Neural progenitor cell (in vitro differentiated cells): Measurements from ENCODE around the gene MITF. TPM values are rescaled to one million over a fixed set of nuclear protein-coding genes. Genes with fewer than 3 reads are reported as not detected.

Source experiments
- DNase-seq: peaks from one replicate; pipeline ENCODE4 v3.0.0-alpha.2; 2016; ENCODE audit warnings: low spot score
- H2AFZ ChIP-seq: fragments of 200-600 bp; sonication (generic); replicated peaks from 2 replicates; pipeline ENCODE4 v1.6.1; 2016; ENCODE audit warnings: antibody characterized with exemption
- H3F3A ChIP-seq: fragments of 200-600 bp; sonication (generic); 2 replicates; pipeline ENCODE4 v1.6.1; 2016; ENCODE audit warnings: antibody characterized with exemption, low read depth
- H3K27ac ChIP-seq: fragments of 200-600 bp; sonication (generic); 2 replicates; pipeline ENCODE4 v1.5.1; 2016; ENCODE audit warnings: mild to moderate bottlenecking
- H3K27me3 ChIP-seq: fragments of 200-600 bp; sonication (generic); 2 replicates; pipeline ENCODE4 v1.6.1; 2016; ENCODE audit warnings: mild to moderate bottlenecking, moderate library complexity
- H3K36me3 ChIP-seq: fragments of 200-600 bp; sonication (generic); 2 replicates; pipeline ENCODE4 v1.5.1; 2016
- H3K4me1 ChIP-seq: fragments of 200-600 bp; sonication (generic); 2 replicates; pipeline ENCODE4 v1.6.1; 2016; ENCODE audit warnings: mixed run types
- H3K4me2 ChIP-seq: fragments of 200-600 bp; sonication (generic); 2 replicates; pipeline ENCODE4 v1.6.1; 2016
- H3K4me3 ChIP-seq: fragments of 200-600 bp; sonication (generic); 2 replicates; pipeline ENCODE4 v1.5.1; 2016
- H3K79me2 ChIP-seq: fragments of 200-600 bp; sonication (generic); 2 replicates; pipeline ENCODE4 v1.6.1; 2016; ENCODE audit warnings: low read depth
- H3K9ac ChIP-seq: fragments of 200-600 bp; sonication (generic); 2 replicates; pipeline ENCODE4 v1.6.1; 2016
- H3K9me3 ChIP-seq: fragments of 200-600 bp; sonication (generic); 2 replicates; pipeline ENCODE4 v1.5.1; 2016; ENCODE audit warnings: low read depth
- H4K20me1 ChIP-seq: fragments of 200-600 bp; sonication (generic); 2 replicates; pipeline ENCODE4 v1.6.1; 2016; ENCODE audit warnings: low read depth
- H3K27ac Mint-ChIP-seq: 3 replicates; pipeline ENCODE4 v1.8.0; 2021; ENCODE audit warnings: mixed read lengths
- H3K27me3 Mint-ChIP-seq: 2 replicates; pipeline ENCODE4 v1.8.0; 2022; ENCODE audit warnings: low read depth, mild to moderate bottlenecking, inconsistent platforms, moderate library complexity, mixed read lengths; ENCODE audit not compliant: insufficient read depth
- H3K36me3 Mint-ChIP-seq: 3 replicates; pipeline ENCODE4 v1.8.0; 2021; ENCODE audit warnings: mixed read lengths
- H3K4me1 Mint-ChIP-seq: 3 replicates; pipeline ENCODE4 v1.8.0; 2021; ENCODE audit warnings: mixed read lengths
- H3K4me3 Mint-ChIP-seq: 3 replicates; pipeline ENCODE4 v1.8.0; 2021; ENCODE audit warnings: mild to moderate bottlenecking, moderate library complexity, mixed read lengths
- H3K9me3 Mint-ChIP-seq: 3 replicates; pipeline ENCODE4 v1.8.0; 2020; ENCODE audit warnings: mixed read lengths
- CTCF ChIP-seq: fragments of 200-600 bp; sonication (generic); IDR thresholded peaks from 2 replicates; pipeline ENCODE4 v1.5.1; 2017; ENCODE audit warnings: antibody characterized with exemption, mild to moderate bottlenecking
- EZH2 ChIP-seq: fragments of 200-600 bp; sonication (generic); IDR thresholded peaks from 2 replicates; pipeline ENCODE4 v1.6.1; 2017; ENCODE audit warnings: antibody characterized with exemption, mild to moderate bottlenecking, moderate library complexity
- EZH2phosphoT487 ChIP-seq: fragments of 200-600 bp; sonication (generic); IDR thresholded peaks from 2 replicates; pipeline ENCODE4 v1.6.1; 2017; ENCODE audit warnings: antibody characterized with exemption
- total RNA-seq: library from RNA; depleted of rRNA; stranded (reverse); fragments of >200 nt; gene quantifications from 2 replicates; pipeline ENCODE4 v1.2.3, GENCODE V29; 2015; ENCODE audit warnings: low replicate concordance

Gene MITF
- total RNA-seq, 1 donor from 2014 or later = not detected

DNA sequence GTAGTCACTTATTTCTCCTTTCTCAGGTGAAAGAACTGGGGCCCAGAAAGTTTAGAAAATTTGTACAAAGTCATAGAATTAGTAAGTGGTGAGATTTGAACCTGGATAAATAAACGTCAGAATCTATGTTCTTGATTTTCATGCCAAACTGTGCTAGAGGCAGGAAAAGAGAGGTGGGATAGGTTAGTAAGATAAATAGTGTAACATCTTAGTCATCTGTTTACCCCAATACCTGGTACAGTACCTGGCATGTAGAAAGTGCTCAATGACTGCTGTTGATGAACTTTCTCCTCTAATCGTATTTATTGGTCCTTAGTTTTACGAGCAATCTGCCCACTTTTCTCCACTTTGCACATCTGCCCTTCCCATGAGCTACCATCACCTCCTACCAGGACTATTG, 124.9 kb downstream of the MITF start:
- Histone ChIP-seq H3K36me3 (no peaks in the 10 kb centered on the region), H3K4me1 (no peaks in the 10 kb centered on the region), H4K20me1 (no peaks in the 10 kb centered on the region), H3K9ac (no peak overlapping the region), H3K4me3 (no peak overlapping the region), H2AFZ (no peak overlapping the region), H3K27me3 (no peaks in the 10 kb centered on the region), H3K27ac (no peak overlapping the region), H3K79me2 (no peaks in the 10 kb centered on the region), H3F3A (no peaks in the 10 kb centered on the region), H3K9me3 (no peaks in the 10 kb centered on the region), H3K4me2 (no peak overlapping the region)
- Mint-ChIP-seq H3K36me3 (no peaks in the 10 kb centered on the region), H3K27ac (no peak overlapping the region), H3K4me3 (no peak overlapping the region), H3K4me1 (peaks cover 13% of the 10 kb centered on the region), H3K27me3 (no peaks in the 10 kb centered on the region), H3K9me3 (no peaks in the 10 kb centered on the region)
- TF ChIP-seq CTCF (no peak), EZH2 (no peak), EZH2phosphoT487 (no peak)
- DNase-seq = no peak

DNA sequence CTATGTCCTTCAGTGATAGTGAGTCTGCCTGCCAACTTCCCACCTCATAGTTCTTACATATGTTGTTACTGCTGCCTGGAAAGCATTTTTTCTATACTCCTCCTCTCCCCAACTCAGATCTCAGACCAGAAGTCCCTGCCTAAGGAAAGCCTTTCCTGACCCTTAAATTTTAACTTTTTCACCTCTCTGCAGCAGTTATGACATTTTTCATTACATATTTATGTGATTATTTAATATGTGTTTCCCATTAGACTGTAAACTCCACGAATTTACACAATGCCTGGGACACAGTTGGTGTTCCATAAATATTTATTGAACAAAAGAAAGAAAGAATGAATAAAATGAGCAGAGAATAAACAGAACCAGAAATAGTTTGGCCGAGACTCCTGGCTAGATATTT, 125.5 kb downstream of the MITF start:
- no peaks in the 10 kb centered on the region for H3K36me3 ChIP-seq
- H4K20me1 ChIP-seq = no peaks in the 10 kb centered on the region
- H3K4me2 ChIP-seq = no peak overlapping the region
- no peaks in the 10 kb centered on the region for H3K9me3 Mint-ChIP-seq
- H3K4me1 Mint-ChIP-seq = peaks cover 13% of the 10 kb centered on the region
- H3K4me3 ChIP-seq = no peak overlapping the region
- TF ChIP-seq EZH2phosphoT487 (no peak), EZH2 (no peak), CTCF (no peak)
- H3K9ac ChIP-seq = no peak overlapping the region
- H3K27me3 ChIP-seq = no peaks in the 10 kb centered on the region
- no peak for DNase-seq
- no peaks in the 10 kb centered on the region for H3K4me1 ChIP-seq
- H3K4me3 Mint-ChIP-seq = no peak overlapping the region
- no peaks in the 10 kb centered on the region for H3F3A ChIP-seq
- H3K27me3 Mint-ChIP-seq = no peaks in the 10 kb centered on the region
- no peaks in the 10 kb centered on the region for H3K79me2 ChIP-seq
- no peaks in the 10 kb centered on the region for H3K9me3 ChIP-seq
- no peak overlapping the region for H3K27ac ChIP-seq
- H2AFZ ChIP-seq = no peak overlapping the region
- no peak overlapping the region for H3K27ac Mint-ChIP-seq
- no peaks in the 10 kb centered on the region for H3K36me3 Mint-ChIP-seq

- H4K20me1 ChIP-seq = no peaks in the 10 kb centered on the region
- no peaks in the 10 kb centered on the region for H3K27me3 ChIP-seq
- no peaks in the 10 kb centered on the region for H3K36me3 Mint-ChIP-seq
- H3K4me3 ChIP-seq = no peak overlapping the region
- DNase-seq = peak; percentile 10
- H3K4me3 Mint-ChIP-seq = no peak overlapping the region
- no peak overlapping the region for H3K27ac Mint-ChIP-seq
- peaks cover 13% of the 10 kb centered on the region for H3K4me1 Mint-ChIP-seq
- no peaks in the 10 kb centered on the region for H3K36me3 ChIP-seq
- H3K9ac ChIP-seq = no peak overlapping the region
- peak overlapping the region; percentile 84 for H2AFZ ChIP-seq
- H3K9me3 ChIP-seq = no peaks in the 10 kb centered on the region
- no peaks in the 10 kb centered on the region for H3K79me2 ChIP-seq
- no peaks in the 10 kb centered on the region for H3K27me3 Mint-ChIP-seq
- H3F3A ChIP-seq = no peaks in the 10 kb centered on the region
- TF ChIP-seq EZH2phosphoT487 = no peak
- TF ChIP-seq CTCF = no peak
- TF ChIP-seq EZH2 = no peak
- H3K27ac ChIP-seq = no peak overlapping the region
- H3K9me3 Mint-ChIP-seq = no peaks in the 10 kb centered on the region
- no peak overlapping the region for H3K4me2 ChIP-seq
- no peaks in the 10 kb centered on the region for H3K4me1 ChIP-seq
Measured at GRCh38 chr3:69865925-69866679, 126.8 kb downstream of the MITF start.
